ENCODE data around the gene KISS1.

The KISS1 gene

GRCh38 chr1:204152310-204153044, 43.8 kb downstream of the KISS1 start:
- no peak for DNase-seq (ENCODE audit: low read depth)
- TF ChIP-seq CTCF (IDR thresholded peaks at IDR 0.05; ENCODE audit: low read length, missing control alignments), result no peak
- H3K4me3 ChIP-seq (replicated peaks; ENCODE audit: low read depth, low read length), result peak overlapping the region; percentile 57

- peak; percentile 39 for DNase-seq (ENCODE audit: low read depth)
- TF ChIP-seq CTCF (IDR thresholded peaks at IDR 0.05; ENCODE audit: low read length, missing control alignments), result no peak
Measured at GRCh38 chr1:204151552-204152309, 44.6 kb downstream of the KISS1 start, which contains the start of gene ETNK2. TSS of gene ETNK2 (minus strand) at chr1:204152044. CDS start at chr1:204151852, 192 bp downstream.

GRCh38 chr1:204150702-204151551, 45.4 kb downstream of the KISS1 start:
- no peak for TF ChIP-seq CTCF (IDR thresholded peaks at IDR 0.05; ENCODE audit: low read length, missing control alignments)
- peak overlapping the region; percentile 57 for H3K4me3 ChIP-seq (replicated peaks; ENCODE audit: low read depth, low read length)
- DNase-seq (ENCODE audit: low read depth), result no peak

More at GRCh38 chr1:204151552-204152309, 44.6 kb downstream of the KISS1 start, which contains the start of gene ETNK2:
- H3K4me3 ChIP-seq (replicated peaks; ENCODE audit: low read depth, low read length), result peak within 1 kb of the TSS; percentile 57

- no peak for TF ChIP-seq CTCF (IDR thresholded peaks at IDR 0.05; ENCODE audit: low read length, missing control alignments)
- DNase-seq (ENCODE audit: low read depth), result no peak
- H3K4me3 ChIP-seq (replicated peaks; ENCODE audit: low read depth, low read length), result no peak overlapping the region
Measured at GRCh38 chr1:204149635-204150565, 46.4 kb downstream of the KISS1 start.

GRCh38 chr1:204149107-204149506, 47.2 kb downstream of the KISS1 start:
- TF ChIP-seq CTCF (IDR thresholded peaks at IDR 0.05; ENCODE audit: low read length, missing control alignments), result no peak
- no peak for DNase-seq (ENCODE audit: low read depth)
- no peak overlapping the region for H3K4me3 ChIP-seq (replicated peaks; ENCODE audit: low read depth, low read length)
